ENCODE data around the gene SLC11A2. TPM values are rescaled to one million over a fixed set of nuclear protein-coding genes. Genes with fewer than 3 reads are reported as not detected.

SLC11A2 gene
- 62.2 and 67.5 TPM in 2 replicates for total RNA-seq

GRCh38 chr12:51025836-51026638 is at the start of gene SLC11A2:
TSS of gene SLC11A2 (minus strand) at chr12:51026384. CDS start at chr12:51010728, 15,656 bp downstream.

GRCh38 chr12:51047655-51048540 is 21.7 kb upstream of the SLC11A2 start, which contains the start of gene LETMD1:
TSS of gene LETMD1 (plus strand) at chr12:51048327. CDS start at chr12:51048357, 30 bp downstream.

GRCh38 chr12:50952510-50952909 is 73.7 kb downstream of the SLC11A2 start, which contains the start of gene HIGD1C:
TSS of gene HIGD1C (plus strand) at chr12:50952544. CDS start at chr12:50953999, 1,455 bp downstream.

Other genes starting within 250 kb of the SLC11A2 start
- gene TMPRSS12, start 183.5 kb downstream of the SLC11A2 start, total RNA-seq, result not detected in 2 replicates
- not detected in 2 replicates for gene HIGD1C, start 73.8 kb downstream of the SLC11A2 start, total RNA-seq
- gene LETMD1, start 21.9 kb upstream of the SLC11A2 start, total RNA-seq, result 53.4 and 71.7 TPM in 2 replicates
- 9.5 and 10.4 TPM in 2 replicates for gene CSRNP2, start 57.2 kb upstream of the SLC11A2 start, total RNA-seq
- gene TFCP2, start 146.8 kb upstream of the SLC11A2 start, total RNA-seq, result 6.4 and 7.7 TPM in 2 replicates
- 1.6 and 2.6 TPM in 2 replicates for gene POU6F1, start 191.7 kb upstream of the SLC11A2 start, total RNA-seq
- gene DAZAP2, start 212.4 kb upstream of the SLC11A2 start, total RNA-seq, result 43.8 and 44.4 TPM in 2 replicates
- gene SMAGP, start 244.0 kb upstream of the SLC11A2 start, total RNA-seq, result 6.0 and 8.2 TPM in 2 replicates

Data from bronchial smooth muscle cell (primary cell).